ENCODE results near the gene ANKRD24.
"Not testable (repeated sequence)": the region's sequence is repeated elsewhere in the genome, so short reads cannot be mapped to it uniquely, and the experiment has no call there.

Gene ANKRD24

DNA sequence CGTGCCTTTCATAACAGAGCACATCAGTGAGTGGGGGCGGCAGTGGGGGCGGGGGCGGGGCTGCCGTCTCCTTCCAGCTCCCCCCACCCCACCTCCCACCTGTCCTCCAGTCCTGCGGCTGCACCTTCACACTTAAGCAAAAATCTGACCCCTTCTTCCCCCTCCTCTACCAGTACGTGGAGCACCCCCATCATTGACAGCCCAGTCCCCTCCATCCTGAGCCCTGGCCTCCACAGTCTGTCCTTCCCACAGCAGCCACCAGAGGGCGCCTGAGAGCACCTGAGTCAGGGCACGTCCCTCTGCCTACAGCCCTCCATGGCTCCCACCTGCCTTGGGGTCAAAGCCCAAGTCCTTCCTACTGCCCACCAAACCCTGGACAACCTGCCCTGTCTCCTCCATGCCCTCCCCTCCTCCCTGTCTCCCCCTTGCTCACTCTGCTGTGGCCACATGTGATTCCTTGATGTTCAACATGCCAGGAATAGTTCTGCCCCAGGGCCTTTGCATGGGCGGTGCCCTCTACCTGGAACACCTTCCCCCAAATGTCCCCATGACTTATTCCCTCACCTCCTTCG is 50.9 kb downstream of the ANKRD24 start:
- peak overlapping the region; percentile 94; the same call in 1 of the 2 replicates for H3K4me3 ChIP-seq (ENCODE audit: low read depth, low read length)
- DNase-seq (ENCODE audit: low read depth), result peak; percentile 78
- TF ChIP-seq, protein P1, sequence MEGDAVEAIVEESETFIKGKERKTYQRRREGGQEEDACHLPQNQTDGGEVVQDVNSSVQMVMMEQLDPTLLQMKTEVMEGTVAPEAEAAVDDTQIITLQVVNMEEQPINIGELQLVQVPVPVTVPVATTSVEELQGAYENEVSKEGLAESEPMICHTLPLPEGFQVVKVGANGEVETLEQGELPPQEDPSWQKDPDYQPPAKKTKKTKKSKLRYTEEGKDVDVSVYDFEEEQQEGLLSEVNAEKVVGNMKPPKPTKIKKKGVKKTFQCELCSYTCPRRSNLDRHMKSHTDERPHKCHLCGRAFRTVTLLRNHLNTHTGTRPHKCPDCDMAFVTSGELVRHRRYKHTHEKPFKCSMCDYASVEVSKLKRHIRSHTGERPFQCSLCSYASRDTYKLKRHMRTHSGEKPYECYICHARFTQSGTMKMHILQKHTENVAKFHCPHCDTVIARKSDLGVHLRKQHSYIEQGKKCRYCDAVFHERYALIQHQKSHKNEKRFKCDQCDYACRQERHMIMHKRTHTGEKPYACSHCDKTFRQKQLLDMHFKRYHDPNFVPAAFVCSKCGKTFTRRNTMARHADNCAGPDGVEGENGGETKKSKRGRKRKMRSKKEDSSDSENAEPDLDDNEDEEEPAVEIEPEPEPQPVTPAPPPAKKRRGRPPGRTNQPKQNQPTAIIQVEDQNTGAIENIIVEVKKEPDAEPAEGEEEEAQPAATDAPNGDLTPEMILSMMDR (IDR thresholded peaks at IDR 0.05; ENCODE audit: insufficient read depth, low read depth, low read length, missing control alignments), result peak; percentile 97

DNA sequence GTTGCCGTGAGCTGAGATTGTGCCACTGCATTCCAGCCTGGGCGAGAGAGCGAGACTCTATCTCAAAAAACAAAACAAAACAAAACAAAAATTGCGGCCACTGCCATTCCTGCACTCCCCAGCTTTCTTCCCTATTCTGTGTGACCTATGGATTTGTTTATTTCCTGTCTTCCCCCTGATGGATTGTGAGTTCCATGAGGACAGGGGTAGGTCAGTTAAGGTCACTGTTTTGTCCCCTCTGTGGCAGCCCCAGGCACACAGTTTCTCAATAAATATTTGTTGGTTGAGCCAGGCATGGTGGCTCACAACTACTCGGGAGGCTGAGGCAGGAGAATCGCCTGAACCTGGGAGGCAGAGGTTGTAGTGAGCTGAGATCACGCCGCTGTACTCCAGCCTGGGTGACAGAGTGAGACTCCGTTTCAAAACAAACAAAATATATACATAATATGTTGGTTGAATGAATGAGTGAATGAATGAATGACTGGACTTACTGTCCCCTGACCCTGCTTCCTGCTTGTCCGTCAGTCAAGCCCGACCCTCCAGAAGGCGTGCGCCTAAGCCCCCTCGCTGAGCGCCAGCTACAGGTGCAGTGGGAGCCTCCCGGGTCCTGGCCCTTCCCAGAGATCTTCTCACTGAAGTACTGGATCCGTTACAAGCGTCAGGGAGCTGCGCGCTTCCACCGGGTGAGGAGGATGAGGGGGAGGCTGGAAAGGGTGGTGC is 51.8 kb downstream of the ANKRD24 start:
- TF ChIP-seq, protein P1 (IDR thresholded peaks at IDR 0.05; ENCODE audit: insufficient read depth, low read depth, low read length, missing control alignments), result no peak
- no peak overlapping the region for H3K4me3 ChIP-seq (ENCODE audit: low read depth, low read length)
- no peak for DNase-seq (ENCODE audit: low read depth)

DNA sequence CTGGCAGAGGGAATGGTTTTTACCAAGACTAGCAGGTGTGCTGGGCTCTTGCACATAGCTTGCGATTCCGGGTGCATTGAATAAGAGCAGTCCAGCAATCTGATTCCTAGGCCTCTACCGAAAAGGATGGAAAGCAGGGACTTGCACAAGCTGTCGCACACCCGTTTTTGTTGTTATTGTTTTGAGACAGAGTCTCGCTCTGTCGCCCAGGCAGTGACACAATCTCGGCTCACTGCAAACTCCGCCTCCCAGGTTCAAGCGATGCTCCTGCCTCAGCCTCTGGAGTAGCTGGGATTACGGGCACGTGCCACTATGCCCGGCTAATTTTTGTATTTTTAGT is 52.3 kb downstream of the ANKRD24 start:
- TF ChIP-seq, protein P1 (IDR thresholded peaks at IDR 0.05; ENCODE audit: insufficient read depth, low read depth, low read length, missing control alignments), result no peak
- DNase-seq (ENCODE audit: low read depth), result no peak
- no peak overlapping the region for H3K4me3 ChIP-seq (ENCODE audit: low read depth, low read length)

DNA sequence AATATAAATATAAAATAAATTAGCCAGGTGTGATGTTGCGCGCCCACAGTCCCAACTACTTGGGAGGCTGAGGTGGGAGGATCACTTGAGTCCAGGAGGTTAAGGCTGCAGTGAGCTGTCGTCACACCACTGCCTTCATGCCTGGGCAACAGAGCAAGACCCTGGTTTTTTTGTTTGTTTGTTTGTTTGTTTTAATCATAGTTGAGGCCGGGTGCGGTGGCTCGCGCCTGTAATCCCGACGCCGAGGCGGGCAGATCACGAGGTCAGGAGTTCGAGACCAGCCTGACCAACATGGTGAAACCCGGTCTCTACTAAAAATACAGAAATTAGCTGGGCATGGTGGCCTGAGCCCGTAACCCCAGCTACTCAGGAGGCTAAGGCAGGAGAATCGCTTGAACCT is 55.0 kb downstream of the ANKRD24 start:
- DNase-seq (ENCODE audit: low read depth); H3K4me3 ChIP-seq (ENCODE audit: low read depth, low read length): not testable (repeated sequence)

DNA sequence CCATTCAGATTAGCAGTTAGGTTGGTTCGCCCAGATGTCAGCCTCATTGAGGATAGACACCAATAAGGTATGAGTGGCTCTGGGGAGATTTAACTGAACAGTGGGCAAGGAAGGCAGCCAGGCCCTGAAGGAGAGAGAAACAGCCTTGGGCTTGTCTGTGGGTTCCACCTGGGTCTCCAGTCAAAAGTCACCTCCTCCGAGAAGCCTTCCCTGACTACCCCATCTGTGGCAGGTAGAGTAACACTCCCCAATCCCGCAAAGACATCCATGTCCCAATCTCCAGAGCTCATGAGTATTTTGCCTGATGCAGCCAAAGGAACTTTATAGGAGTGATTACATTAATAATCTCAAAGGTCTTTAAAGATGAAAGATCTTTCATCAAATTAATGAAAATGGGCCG is 56.3 kb downstream of the ANKRD24 start:
- H3K4me3 ChIP-seq (ENCODE audit: low read depth, low read length), result no peak overlapping the region
- TF ChIP-seq, protein P1 (IDR thresholded peaks at IDR 0.05; ENCODE audit: insufficient read depth, low read depth, low read length, missing control alignments), result no peak
- no peak for DNase-seq (ENCODE audit: low read depth)

DNA sequence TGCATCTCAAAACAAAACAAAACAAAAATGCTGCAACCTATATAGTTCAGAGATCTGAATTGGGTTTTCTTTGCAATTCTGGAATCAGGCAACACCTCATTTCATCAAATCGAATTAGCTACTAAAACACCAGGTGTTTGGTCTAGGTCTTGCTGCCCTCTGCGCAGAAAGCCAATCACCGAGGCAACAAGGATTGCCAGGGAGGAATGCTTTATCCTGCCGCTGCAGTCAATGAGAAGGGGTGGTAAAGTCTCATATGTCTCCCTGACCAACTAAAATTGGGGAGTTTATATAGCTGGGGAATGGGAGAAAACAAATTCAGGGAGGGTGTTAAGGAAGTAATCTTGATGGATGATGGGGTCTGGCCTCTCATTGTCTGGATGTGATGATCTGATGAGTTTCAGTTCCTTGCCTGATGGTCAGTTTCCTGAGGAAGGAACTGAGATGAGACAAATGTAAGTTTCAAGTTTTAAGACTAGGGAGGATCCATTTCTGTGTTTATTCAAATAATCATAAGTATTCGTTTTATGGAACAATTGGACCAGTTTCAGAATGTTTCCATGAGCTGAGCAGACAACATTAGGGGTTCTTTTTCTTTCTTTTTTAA is 59.4 kb downstream of the ANKRD24 start:
- no peak overlapping the region for H3K4me3 ChIP-seq (ENCODE audit: low read depth, low read length)
- DNase-seq (ENCODE audit: low read depth), result peak; percentile 32
- TF ChIP-seq, protein P1 (IDR thresholded peaks at IDR 0.05; ENCODE audit: insufficient read depth, low read depth, low read length, missing control alignments), result no peak

DNA sequence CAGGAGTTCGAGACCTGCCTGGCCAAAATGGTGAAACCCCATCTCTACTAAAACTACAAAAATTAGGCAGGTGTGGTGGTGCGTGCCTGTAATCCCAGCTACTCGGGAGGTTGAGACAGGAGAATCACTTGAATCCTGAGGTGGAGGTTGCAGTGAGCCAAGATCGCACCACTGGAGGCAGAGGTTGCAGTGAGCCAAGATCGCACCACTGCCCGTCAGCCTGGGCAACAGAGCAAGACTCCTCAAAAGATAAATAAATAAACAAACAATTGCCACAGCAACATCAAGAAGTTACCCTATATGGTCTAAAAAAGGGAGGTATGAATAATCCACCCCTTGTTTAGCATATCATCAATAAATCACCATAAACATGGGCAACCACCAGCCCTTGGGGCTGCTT is 63.4 kb downstream of the ANKRD24 start:
- H3K4me3 ChIP-seq (ENCODE audit: low read depth, low read length), result not testable (repeated sequence)

More for the DNA sequence above, 63.4 kb downstream of the ANKRD24 start:
- DNase-seq (ENCODE audit: low read depth), result not testable (repeated sequence)
